HTR-8/SVneo (cell line): ENCODE results near the gene OGFR.
"Not testable (repeated sequence)": the region's sequence is repeated elsewhere in the genome, so short reads cannot be mapped to it uniquely, and the experiment has no call there.

Source experiments
- DNase-seq: peaks from one replicate; pipeline ENCODE4 v3.0.0; 2011; ENCODE audit warnings: low spot score, mixed read lengths; ENCODE audit not compliant: insufficient read length
- FAIRE-seq: peaks from 2 replicates; lab custom pipeline; 2011; peaks lifted over from hg19 to GRCh38; lab: Jason Lieb, UNC

The OGFR gene

DNA sequence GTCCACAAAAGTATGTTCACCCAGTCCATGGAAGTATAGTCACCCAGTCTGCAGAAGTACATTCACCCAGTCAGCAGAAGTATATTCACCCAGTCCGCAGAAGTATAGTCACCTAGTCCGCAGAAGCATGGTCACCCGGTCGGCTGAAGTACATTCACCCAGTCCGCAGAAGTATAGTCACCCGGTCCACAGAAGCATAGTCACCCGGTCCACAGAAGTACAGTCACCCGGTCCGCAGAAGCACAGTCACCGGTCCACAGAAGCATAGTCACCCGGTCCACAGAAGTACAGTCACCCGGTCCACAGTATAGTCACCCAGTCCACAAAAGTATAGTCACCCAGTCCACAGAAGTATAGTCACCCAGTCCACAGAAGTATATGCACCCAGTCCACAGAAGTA, 48.2 kb downstream of the OGFR start:
- no peak for DNase-seq
- no peak for FAIRE-seq

DNA sequence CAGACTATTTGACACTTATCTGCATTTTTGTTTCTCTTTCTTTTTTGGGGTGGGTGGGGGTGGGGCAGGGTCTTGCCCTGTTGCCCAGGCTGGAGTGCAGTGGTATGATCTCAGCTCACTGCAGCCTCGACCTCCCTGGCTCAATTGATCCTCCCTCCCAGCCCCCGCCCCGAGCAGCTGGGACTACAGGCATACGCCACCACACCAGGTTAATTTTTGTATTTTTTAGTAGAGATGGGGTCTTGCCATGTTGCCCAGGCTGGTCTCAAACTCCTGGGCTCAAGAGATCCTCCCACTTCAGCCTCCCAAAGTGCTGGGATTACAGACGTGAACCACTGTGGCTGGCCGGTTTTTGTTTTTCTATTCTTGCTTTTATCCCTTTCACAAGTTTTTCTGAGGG, 48.7 kb downstream of the OGFR start:
- not testable (repeated sequence) for FAIRE-seq, DNase-seq

DNA sequence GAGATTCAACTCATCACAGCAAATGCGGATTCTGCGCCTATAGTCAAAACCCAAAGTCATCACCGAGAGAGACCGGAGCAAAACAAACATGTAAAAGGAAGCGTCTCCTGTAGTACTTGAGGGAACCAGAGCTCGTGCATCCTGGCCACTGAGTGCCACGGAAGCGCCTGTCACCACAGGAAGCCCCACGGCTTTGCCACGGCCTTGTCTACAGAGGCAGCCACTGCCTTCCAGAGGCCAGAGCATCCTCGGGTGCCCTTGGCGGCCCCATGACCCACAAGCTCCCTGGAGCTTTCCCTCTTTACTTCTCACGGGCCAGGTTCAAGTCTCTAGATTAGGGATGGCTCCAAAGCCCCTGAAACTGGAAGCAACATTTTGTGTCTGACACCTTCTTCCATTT, 49.5 kb downstream of the OGFR start:
- FAIRE-seq, result no peak
- no peak for DNase-seq

DNA sequence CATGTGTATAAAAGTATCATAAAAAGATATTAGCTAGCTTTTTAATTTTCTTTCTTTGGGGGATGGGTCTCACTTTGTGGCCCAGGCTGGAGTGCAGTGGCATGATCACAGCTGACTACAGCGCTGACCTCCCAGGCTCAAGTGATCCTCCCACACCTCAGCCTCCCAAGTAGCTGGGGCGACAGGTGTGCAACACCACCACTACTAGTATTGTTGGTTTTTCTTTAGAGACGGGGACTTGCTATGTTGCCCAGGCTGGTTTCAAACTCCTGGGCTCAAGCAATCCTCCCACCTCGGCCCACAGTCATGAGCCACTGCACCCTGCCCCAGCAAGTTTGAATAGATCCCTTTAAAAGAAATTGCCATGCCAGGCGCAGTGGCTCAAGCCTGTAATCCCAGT, 50.5 kb downstream of the OGFR start:
- no peak for FAIRE-seq

DNA sequence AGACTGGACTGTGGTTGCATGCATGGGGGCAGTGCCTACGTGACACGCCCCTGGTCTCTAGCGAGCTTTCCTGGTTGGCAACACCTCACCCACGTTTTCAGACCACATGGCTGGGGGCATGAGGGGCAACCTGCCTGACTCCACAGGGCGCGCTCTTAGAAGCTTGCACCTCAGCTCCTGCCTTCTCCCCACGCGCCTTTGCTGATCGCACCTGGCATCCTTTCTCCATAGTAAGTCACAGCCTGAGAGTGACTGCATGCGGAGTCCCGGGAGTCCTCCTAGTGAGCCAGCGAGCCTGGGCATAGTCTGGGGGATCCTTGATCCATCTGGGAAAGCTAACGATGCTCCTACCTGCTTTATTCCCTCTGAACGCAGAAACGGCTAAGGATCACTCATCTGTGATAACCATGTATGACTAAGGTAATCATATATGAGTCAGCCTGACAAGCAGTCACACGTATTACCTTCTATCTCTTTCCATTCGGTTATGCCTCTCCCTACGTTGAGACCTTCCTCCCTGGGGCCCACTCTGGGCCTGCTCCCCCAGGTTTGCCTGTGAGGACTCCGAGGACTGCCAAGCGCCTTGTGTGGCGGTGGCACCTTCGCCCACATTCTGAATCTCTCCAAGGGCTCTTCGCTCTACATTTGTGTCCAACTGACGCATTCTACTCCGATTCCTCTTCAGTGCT, 52.4 kb downstream of the OGFR start:
- FAIRE-seq (peak; percentile 80), DNase-seq (no peak)

More for the DNA sequence above, 50.5 kb downstream of the OGFR start:
- no peak for DNase-seq

DNA sequence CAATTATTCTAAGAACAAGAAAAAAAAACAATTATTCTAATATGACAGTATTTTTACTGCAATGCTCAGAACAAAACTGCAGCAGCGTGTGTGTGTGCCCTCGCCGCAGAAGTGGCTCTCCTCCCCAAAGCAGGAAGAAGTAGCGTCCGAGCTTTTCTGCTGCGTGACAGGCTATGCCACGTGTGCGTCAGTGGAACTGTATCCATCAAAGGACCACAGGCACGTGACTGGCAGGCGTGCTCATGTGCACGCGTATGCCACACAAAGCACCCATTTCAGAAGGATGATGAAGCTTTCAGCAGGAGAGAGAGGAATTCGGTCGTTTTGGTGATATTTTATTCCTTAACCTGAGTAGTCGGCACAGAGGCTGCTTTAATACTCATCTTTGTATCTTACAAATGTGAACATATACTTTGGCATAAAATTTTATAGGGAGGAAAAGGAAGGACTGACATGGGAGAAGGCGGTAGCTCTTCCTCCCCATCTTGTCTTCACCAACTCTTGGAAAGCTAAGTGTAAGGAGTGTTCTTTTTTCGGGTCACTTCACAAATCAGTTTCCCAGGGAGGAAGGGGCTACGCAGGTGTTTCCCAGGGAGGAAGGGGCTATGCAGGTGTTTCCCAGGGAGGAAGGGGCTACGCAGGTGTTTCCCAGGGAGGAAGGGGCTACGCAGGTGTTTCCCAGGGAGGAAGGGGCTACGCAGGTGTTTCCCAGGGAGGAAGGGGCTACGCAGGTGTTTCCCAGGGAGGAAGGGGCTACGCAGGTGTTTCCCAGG, 53.6 kb downstream of the OGFR start:
- no peak for FAIRE-seq
- no peak for DNase-seq

DNA sequence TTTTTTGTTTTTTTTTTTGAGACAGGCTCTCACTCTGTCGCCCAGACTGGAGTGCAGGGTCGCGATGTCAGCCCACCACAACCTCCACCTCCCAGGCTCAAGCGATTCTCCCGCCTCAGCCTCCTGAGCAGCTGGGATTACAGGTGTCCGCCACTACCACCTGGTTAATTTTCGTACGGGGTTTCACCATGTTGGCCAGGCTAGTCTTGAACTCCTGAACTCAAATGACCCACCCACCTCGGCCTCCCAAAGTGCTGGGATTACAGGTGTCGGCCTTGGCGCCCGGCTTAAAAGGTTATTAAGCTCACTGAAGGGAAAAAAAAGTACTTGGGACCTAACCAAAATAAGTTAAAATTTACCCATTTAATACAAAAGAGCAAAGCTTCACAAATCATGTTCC, 55.1 kb downstream of the OGFR start:
- FAIRE-seq, result no peak
- DNase-seq, result no peak

DNA sequence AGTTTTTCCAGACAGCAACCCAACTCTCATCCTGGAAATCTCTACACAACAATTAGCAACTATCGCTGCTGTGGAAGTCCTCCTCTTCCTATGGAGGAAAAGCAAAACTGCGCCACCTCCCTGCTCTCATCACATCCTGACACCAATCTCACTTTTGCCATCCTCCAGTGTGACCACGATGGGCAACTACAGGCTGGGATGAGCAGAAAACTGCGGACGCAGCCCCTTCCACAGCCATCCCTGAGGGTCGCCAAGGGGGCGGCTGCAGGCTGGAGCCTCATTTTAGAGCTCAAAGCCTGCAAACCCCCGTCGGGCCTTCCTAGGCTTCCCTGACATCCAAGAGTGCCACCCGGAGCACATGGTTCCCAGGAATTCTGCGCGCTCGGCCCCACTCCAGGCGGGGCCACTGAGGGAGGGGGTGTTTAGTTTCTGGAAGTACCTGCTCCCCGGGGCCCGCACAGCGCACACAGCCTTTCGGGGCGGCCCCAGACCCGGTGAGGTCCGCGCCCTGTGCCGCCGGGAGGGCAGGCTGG, 55.8 kb downstream of the OGFR start:
- peak; percentile 84 for FAIRE-seq
- peak; percentile 78 for DNase-seq

DNA sequence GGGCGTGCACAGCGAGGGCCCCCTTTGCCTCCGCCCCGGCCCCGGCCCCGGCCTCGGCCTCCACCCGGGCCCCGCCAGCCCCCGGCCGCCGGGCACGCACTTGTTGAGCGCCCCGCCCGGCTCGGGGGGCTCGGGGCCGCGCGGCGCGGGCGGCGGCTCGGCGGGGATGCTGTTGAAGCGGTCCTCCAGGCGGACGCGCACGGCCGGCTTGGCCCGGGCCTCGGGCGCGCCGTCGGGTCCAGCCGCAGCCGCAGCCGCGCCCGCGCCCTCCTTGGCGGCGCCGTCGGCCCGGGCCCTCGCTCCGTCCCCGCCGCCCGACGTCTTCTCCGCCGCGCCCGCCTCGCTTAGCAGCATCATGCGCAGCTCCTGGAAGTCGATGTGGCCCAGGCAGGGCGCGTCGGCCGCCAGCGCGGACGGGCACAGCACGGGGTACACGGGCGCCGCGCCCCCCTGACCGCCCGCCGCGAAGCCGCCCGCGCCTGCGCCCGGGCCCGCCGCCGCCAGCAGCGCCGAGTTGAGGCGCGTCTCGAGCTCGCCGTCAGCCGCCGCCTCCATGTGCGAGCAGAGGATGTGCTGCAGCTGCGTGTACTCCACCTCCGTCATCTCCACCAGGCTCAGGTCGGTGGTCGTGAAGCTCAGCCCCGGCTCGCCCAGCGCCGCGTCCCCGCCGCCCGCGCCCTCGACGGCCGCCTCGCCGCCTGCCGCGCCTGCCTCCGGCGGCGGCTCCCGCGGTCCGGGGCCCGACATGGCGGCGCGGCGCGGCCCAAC, 56.5 kb downstream of the OGFR start:
- peak; percentile 82 for FAIRE-seq
- DNase-seq, result no peak

DNA sequence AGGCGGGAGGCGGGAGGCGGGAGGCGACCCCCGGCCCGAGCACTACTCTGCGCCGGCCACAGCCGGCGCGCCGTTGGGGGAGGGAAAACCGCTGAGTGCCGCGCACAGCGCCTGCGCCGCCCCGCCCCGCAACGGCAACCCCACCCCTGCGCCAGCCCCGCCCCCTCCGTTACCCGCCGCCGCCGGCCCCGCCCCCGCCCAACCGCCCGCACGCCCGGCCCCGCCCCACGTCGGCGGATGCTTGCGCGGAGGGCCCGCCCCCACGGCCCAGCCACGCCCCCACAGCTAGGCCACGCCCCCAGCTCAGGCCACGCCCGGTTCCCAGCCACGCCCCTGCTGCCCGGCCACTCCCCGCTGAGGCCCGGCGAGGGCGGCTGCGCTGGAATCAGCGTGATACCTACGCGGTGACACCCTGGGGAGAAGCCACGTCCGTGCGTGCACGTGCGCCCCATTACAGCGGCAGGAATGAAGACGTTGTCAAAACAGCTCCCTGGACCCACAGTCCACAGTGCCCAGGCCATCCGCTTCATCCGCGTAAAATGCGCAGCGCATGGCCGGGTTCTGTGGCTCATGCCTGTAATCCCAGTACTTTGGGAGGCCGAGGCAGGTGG, 57.2 kb downstream of the OGFR start, which contains the start of gene TCFL5:
Gene TCFL5, minus strand, starts transcription at position 97 of the 611 bp plus-strand sequence. CDS start 152 bp downstream, outside the sequence.
- DNase-seq (peak; percentile 94), FAIRE-seq (peak; percentile 99)
